NAMALWA (cell line): ENCODE results near the gene BLACAT1.
"Not testable (repeated sequence)": the region's sequence is repeated elsewhere in the genome, so short reads cannot be mapped to it uniquely, and the experiment has no call there.

Experiments
- DNase-seq: peaks from one replicate; pipeline ENCODE4 v3.0.0-alpha.2; 2015; ENCODE audit warnings: low spot score

The BLACAT1 gene

GRCh38 chr1:205417870-205418635 is 37.8 kb downstream of the BLACAT1 start:
- DNase-seq, result no peak

- no peak for DNase-seq
These were observed 39.5 kb downstream of the BLACAT1 start for GRCh38 chr1:205416322-205416721.

- no peak for DNase-seq
These were observed 45.1 kb downstream of the BLACAT1 start for GRCh38 chr1:205410581-205411298.

GRCh38 chr1:205407970-205408369 is 47.9 kb downstream of the BLACAT1 start:
- no peak for DNase-seq

- not testable (repeated sequence) for DNase-seq
These were observed 49.6 kb downstream of the BLACAT1 start for GRCh38 chr1:205406252-205406651.
